Choroid plexus epithelial cell (primary cell): Measurements from ENCODE around the gene TNNI2.
"Not testable (repeated sequence)": the region's sequence is repeated elsewhere in the genome, so short reads cannot be mapped to it uniquely, and the experiment has no call there.

Experiments
- DNase-seq: peaks from one replicate; pipeline ENCODE4 v3.0.0-alpha.2; 2010; ENCODE audit warnings: low read depth
- H3K4me3 ChIP-seq: 2 replicates; pipeline ENCODE4 v1.5.1; 2011; ENCODE audit warnings: low read depth, mild to moderate bottlenecking, control low read depth, low read length, moderate library complexity
- CTCF ChIP-seq: conservative IDR thresholded peaks from 2 replicates; pipeline ENCODE4 v1.5.1; 2011; ENCODE audit warnings: low read depth, mild to moderate bottlenecking, control low read depth, inconsistent platforms, low read length, moderate library complexity

Gene TNNI2

GRCh38 chr11:1870721-1871466 lies 32.1 kb downstream of the TNNI2 start:
- no peak for DNase-seq
- no peak overlapping the region for H3K4me3 ChIP-seq
- TF ChIP-seq CTCF, result no peak

GRCh38 chr11:1871531-1871930 lies 32.8 kb downstream of the TNNI2 start:
- no peak for TF ChIP-seq CTCF
- DNase-seq, result no peak
- no peak overlapping the region for H3K4me3 ChIP-seq

GRCh38 chr11:1872267-1872985 lies 33.6 kb downstream of the TNNI2 start:
- H3K4me3 ChIP-seq, result no peak overlapping the region
- no peak for DNase-seq
- TF ChIP-seq CTCF, result no peak

GRCh38 chr11:1873048-1873812 lies 34.4 kb downstream of the TNNI2 start:
- TF ChIP-seq CTCF, result no peak
- no peak overlapping the region for H3K4me3 ChIP-seq
- peak; percentile 54 for DNase-seq

- not testable (repeated sequence) for DNase-seq, H3K4me3 ChIP-seq
Measured at GRCh38 chr11:1873813-1874150, 35.0 kb downstream of the TNNI2 start.

- H3K4me3 ChIP-seq, DNase-seq: not testable (repeated sequence)
Measured at GRCh38 chr11:1874441-1875092, 35.8 kb downstream of the TNNI2 start.

- no peak overlapping the region for H3K4me3 ChIP-seq
- DNase-seq, result no peak
- no peak for TF ChIP-seq CTCF
Measured at GRCh38 chr11:1875093-1875850, 36.5 kb downstream of the TNNI2 start.

- not testable (repeated sequence) for DNase-seq, H3K4me3 ChIP-seq
Measured at GRCh38 chr11:1875851-1876301, 37.1 kb downstream of the TNNI2 start.
